Neural progenitor cell (in vitro differentiated cells): ENCODE measurements around the gene TRAPPC2L. TPM values are rescaled to one million over a fixed set of nuclear protein-coding genes. Genes with fewer than 3 reads are reported as not detected.

ENCODE experiments used
- DNase-seq: peaks from one replicate; pipeline ENCODE4 v3.0.0-alpha.2; 2016; ENCODE audit warnings: low spot score
- H2AFZ ChIP-seq: fragments of 200-600 bp; sonication (generic); replicated peaks from 2 replicates; pipeline ENCODE4 v1.6.1; 2016; ENCODE audit warnings: antibody characterized with exemption
- H3F3A ChIP-seq: fragments of 200-600 bp; sonication (generic); 2 replicates; pipeline ENCODE4 v1.6.1; 2016; ENCODE audit warnings: antibody characterized with exemption, low read depth
- H3K27ac ChIP-seq: fragments of 200-600 bp; sonication (generic); 2 replicates; pipeline ENCODE4 v1.5.1; 2016; ENCODE audit warnings: mild to moderate bottlenecking
- H3K27me3 ChIP-seq: fragments of 200-600 bp; sonication (generic); 2 replicates; pipeline ENCODE4 v1.6.1; 2016; ENCODE audit warnings: mild to moderate bottlenecking, moderate library complexity
- H3K36me3 ChIP-seq: fragments of 200-600 bp; sonication (generic); 2 replicates; pipeline ENCODE4 v1.5.1; 2016
- H3K4me1 ChIP-seq: fragments of 200-600 bp; sonication (generic); 2 replicates; pipeline ENCODE4 v1.6.1; 2016; ENCODE audit warnings: mixed run types
- H3K4me2 ChIP-seq: fragments of 200-600 bp; sonication (generic); 2 replicates; pipeline ENCODE4 v1.6.1; 2016
- H3K4me3 ChIP-seq: fragments of 200-600 bp; sonication (generic); 2 replicates; pipeline ENCODE4 v1.5.1; 2016
- H3K79me2 ChIP-seq: fragments of 200-600 bp; sonication (generic); 2 replicates; pipeline ENCODE4 v1.6.1; 2016; ENCODE audit warnings: low read depth
- H3K9ac ChIP-seq: fragments of 200-600 bp; sonication (generic); 2 replicates; pipeline ENCODE4 v1.6.1; 2016
- H3K9me3 ChIP-seq: fragments of 200-600 bp; sonication (generic); 2 replicates; pipeline ENCODE4 v1.5.1; 2016; ENCODE audit warnings: low read depth
- H4K20me1 ChIP-seq: fragments of 200-600 bp; sonication (generic); 2 replicates; pipeline ENCODE4 v1.6.1; 2016; ENCODE audit warnings: low read depth
- H3K27ac Mint-ChIP-seq: 3 replicates; pipeline ENCODE4 v1.8.0; 2021; ENCODE audit warnings: mixed read lengths
- H3K27me3 Mint-ChIP-seq: 2 replicates; pipeline ENCODE4 v1.8.0; 2022; ENCODE audit warnings: low read depth, mild to moderate bottlenecking, inconsistent platforms, moderate library complexity, mixed read lengths; ENCODE audit not compliant: insufficient read depth
- H3K36me3 Mint-ChIP-seq: 3 replicates; pipeline ENCODE4 v1.8.0; 2021; ENCODE audit warnings: mixed read lengths
- H3K4me1 Mint-ChIP-seq: 3 replicates; pipeline ENCODE4 v1.8.0; 2021; ENCODE audit warnings: mixed read lengths
- H3K4me3 Mint-ChIP-seq: 3 replicates; pipeline ENCODE4 v1.8.0; 2021; ENCODE audit warnings: mild to moderate bottlenecking, moderate library complexity, mixed read lengths
- H3K9me3 Mint-ChIP-seq: 3 replicates; pipeline ENCODE4 v1.8.0; 2020; ENCODE audit warnings: mixed read lengths
- CTCF ChIP-seq: fragments of 200-600 bp; sonication (generic); IDR thresholded peaks from 2 replicates; pipeline ENCODE4 v1.5.1; 2017; ENCODE audit warnings: antibody characterized with exemption, mild to moderate bottlenecking
- EZH2 ChIP-seq: fragments of 200-600 bp; sonication (generic); IDR thresholded peaks from 2 replicates; pipeline ENCODE4 v1.6.1; 2017; ENCODE audit warnings: antibody characterized with exemption, mild to moderate bottlenecking, moderate library complexity
- EZH2phosphoT487 ChIP-seq: fragments of 200-600 bp; sonication (generic); IDR thresholded peaks from 2 replicates; pipeline ENCODE4 v1.6.1; 2017; ENCODE audit warnings: antibody characterized with exemption
- total RNA-seq: library from RNA; depleted of rRNA; stranded (reverse); fragments of >200 nt; gene quantifications from 2 replicates; pipeline ENCODE4 v1.2.3, GENCODE V29; 2015; ENCODE audit warnings: low replicate concordance

Gene TRAPPC2L
- total RNA-seq, 1 donor from 2014 or later = 31.8 TPM

- peak overlapping the region; percentile 53 for H3K4me3 Mint-ChIP-seq
- no peaks in the 10 kb centered on the region for H3K79me2 ChIP-seq
- H3K27ac Mint-ChIP-seq = no peak overlapping the region
Observed at GRCh38 chr16:88884569-88885271, 27.8 kb downstream of the TRAPPC2L start.

GRCh38 chr16:88885693-88886280 lies 28.9 kb downstream of the TRAPPC2L start:
- H3K9ac ChIP-seq = no peak overlapping the region
- H3K4me1 ChIP-seq = peaks cover 1% of the 10 kb centered on the region
- no peak overlapping the region for H2AFZ ChIP-seq
- no peaks in the 10 kb centered on the region for H3K36me3 ChIP-seq
- no peak for DNase-seq
- Mint-ChIP-seq H3K27me3 (peaks cover 6% of the 10 kb centered on the region), H3K4me3 (no peak overlapping the region), H3K4me1 (peaks cover 3% of the 10 kb centered on the region), H3K36me3 (peaks cover 2% of the 10 kb centered on the region), H3K27ac (no peak overlapping the region), H3K9me3 (peaks cover 4% of the 10 kb centered on the region)
- no peak overlapping the region for H3K4me3 ChIP-seq
- no peak for TF ChIP-seq EZH2phosphoT487
- TF ChIP-seq EZH2 = no peak
- no peak for TF ChIP-seq CTCF
- no peaks in the 10 kb centered on the region for H3K27me3 ChIP-seq
- no peak overlapping the region for H3K27ac ChIP-seq
- no peaks in the 10 kb centered on the region for H3F3A ChIP-seq
- no peaks in the 10 kb centered on the region for H3K9me3 ChIP-seq
- no peaks in the 10 kb centered on the region for H3K79me2 ChIP-seq
- no peak overlapping the region for H3K4me2 ChIP-seq
- no peaks in the 10 kb centered on the region for H4K20me1 ChIP-seq

More at GRCh38 chr16:88884569-88885271, 27.8 kb downstream of the TRAPPC2L start:
- Histone ChIP-seq H3K9ac (no peak overlapping the region), H3K27ac (no peak overlapping the region), H3K4me2 (no peak overlapping the region), H2AFZ (no peak overlapping the region), H3K4me3 (no peak overlapping the region), H3K9me3 (no peaks in the 10 kb centered on the region), H3K36me3 (no peaks in the 10 kb centered on the region), H3K27me3 (no peaks in the 10 kb centered on the region), H3K4me1 (peaks cover 7% of the 10 kb centered on the region), H4K20me1 (no peaks in the 10 kb centered on the region), H3F3A (no peaks in the 10 kb centered on the region)
- Mint-ChIP-seq H3K4me1 (peaks cover 11% of the 10 kb centered on the region), H3K27me3 (peaks cover 6% of the 10 kb centered on the region), H3K36me3 (no peaks in the 10 kb centered on the region), H3K9me3 (no peaks in the 10 kb centered on the region)
- TF ChIP-seq CTCF (no peak), EZH2phosphoT487 (no peak), EZH2 (no peak)
- DNase-seq = no peak

- no peak overlapping the region for H3K9ac ChIP-seq
- DNase-seq = no peak
- H2AFZ ChIP-seq = no peak overlapping the region
- H3K9me3 Mint-ChIP-seq = peaks cover 4% of the 10 kb centered on the region
- TF ChIP-seq CTCF (no peak), EZH2phosphoT487 (no peak), EZH2 (no peak)
- H3K27ac Mint-ChIP-seq = no peak overlapping the region
- no peaks in the 10 kb centered on the region for H3F3A ChIP-seq
- H3K4me3 ChIP-seq = no peak overlapping the region
- no peaks in the 10 kb centered on the region for H3K9me3 ChIP-seq
- H3K36me3 Mint-ChIP-seq = peaks cover 2% of the 10 kb centered on the region
- H3K79me2 ChIP-seq = no peaks in the 10 kb centered on the region
- no peaks in the 10 kb centered on the region for H3K4me1 ChIP-seq
- no peak overlapping the region for H3K4me3 Mint-ChIP-seq
- no peaks in the 10 kb centered on the region for H3K36me3 ChIP-seq
- H3K27me3 Mint-ChIP-seq = peaks cover 8% of the 10 kb centered on the region
- no peak overlapping the region for H3K27ac ChIP-seq
- no peaks in the 10 kb centered on the region for H3K27me3 ChIP-seq
- H3K4me1 Mint-ChIP-seq = peaks cover 3% of the 10 kb centered on the region
- H4K20me1 ChIP-seq = no peaks in the 10 kb centered on the region
- no peak overlapping the region for H3K4me2 ChIP-seq
Observed at GRCh38 chr16:88886420-88886844, 29.5 kb downstream of the TRAPPC2L start.
